Stimulated activated CD4-positive, alpha-beta T cell treated with anti-CD3 and anti-CD28 coated beads, Interleukin-4, amount 100 ng/mL, for 24 hours (primary cell): ENCODE measurements around the gene SLC45A1.
A peak's percentile ranks its signal among the peaks of the same experiment; 100 is the strongest.
"Not testable (repeated sequence)": the region's sequence is repeated elsewhere in the genome, so short reads cannot be mapped to it uniquely, and the experiment has no call there.

Source experiments
- DNase-seq: peaks from one replicate; pipeline ENCODE4 v3.0.0-alpha.2; 2020

The SLC45A1 gene

GRCh38 chr1:8371372-8371991 is 53.6 kb downstream of the SLC45A1 start:
- no peak for DNase-seq

GRCh38 chr1:8373125-8373524 is 55.2 kb downstream of the SLC45A1 start:
- no peak for DNase-seq

DNA sequence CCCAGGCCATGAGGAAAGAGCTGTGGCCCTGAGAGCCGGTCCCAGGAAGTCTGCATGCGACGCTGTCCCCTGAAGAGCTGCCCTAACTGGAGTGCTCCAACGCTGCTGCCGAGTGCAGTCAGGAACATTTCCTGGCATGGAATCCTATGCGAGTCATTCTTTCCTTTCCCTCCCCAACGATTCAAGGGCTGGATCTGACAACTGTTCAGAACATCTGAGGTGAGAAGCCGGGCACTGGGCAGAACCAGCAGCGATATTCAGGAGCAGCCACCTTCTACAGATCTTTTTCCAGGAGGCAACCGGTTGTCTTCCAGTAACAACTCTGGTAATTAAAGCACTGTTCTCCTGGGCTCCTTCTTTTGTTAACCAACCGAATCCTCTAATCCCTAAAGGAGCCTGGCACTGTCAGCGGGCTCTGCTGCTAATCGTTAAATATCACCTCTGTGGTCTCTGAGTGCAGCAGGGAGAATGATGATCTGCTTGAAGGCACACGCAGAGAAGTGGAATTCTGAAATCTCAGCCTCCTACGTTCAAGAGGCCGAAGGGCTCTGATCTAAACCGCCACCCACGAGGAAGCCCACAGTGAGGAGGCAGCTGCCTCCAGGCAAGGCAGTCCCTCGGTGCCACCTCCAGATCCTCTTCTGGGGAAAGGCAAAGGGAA is 55.8 kb downstream of the SLC45A1 start:
- no peak for DNase-seq

- DNase-seq = no peak
Measured at GRCh38 chr1:8374356-8374755, 56.4 kb downstream of the SLC45A1 start.

GRCh38 chr1:8374812-8375211 is 56.9 kb downstream of the SLC45A1 start:
- peak; percentile 45 for DNase-seq

DNA sequence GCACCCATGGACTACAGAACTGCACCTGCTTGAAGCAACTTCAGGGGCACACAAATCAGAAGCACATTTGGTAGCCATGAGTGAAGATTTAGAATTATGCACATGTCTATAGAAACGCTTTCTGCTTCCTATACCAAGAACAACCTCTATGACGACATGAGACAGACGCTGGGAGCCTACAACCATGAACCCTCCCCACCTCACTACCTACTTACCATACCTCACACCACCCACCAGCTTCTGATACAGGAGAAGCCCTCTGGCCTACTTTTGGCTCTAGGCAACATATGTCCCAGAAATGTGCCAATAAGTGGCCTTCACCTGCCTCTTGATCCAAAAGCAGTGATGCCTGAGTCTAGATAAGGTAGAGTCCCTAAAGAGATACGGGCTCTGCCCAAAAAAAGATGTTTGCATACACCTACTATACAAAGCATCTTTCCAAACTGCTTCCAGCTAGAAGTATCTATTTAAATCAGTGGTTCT is 58.5 kb downstream of the SLC45A1 start:
- no peak for DNase-seq

- no peak for DNase-seq
Measured at GRCh38 chr1:8377271-8377981, 59.5 kb downstream of the SLC45A1 start.

DNA sequence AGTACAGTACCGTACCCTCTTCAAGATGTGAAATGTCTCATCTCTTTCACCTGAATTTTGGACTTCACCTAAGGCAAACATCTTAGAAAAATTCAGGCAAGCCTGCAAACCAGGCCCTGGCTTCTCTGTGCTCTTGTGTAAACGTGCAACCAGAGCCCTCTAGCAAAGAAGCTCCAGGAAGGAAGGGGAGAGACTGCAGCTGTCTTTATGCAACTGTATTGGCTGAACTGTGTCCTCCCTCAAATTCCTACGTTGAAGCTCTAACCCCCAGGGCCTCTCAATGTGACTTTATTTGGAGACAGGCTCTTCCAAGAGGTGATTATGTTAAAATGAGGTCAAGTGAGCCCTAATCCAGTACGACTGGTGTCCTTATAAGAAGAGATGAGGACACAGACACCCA is 60.3 kb downstream of the SLC45A1 start:
- DNase-seq = no peak

DNA sequence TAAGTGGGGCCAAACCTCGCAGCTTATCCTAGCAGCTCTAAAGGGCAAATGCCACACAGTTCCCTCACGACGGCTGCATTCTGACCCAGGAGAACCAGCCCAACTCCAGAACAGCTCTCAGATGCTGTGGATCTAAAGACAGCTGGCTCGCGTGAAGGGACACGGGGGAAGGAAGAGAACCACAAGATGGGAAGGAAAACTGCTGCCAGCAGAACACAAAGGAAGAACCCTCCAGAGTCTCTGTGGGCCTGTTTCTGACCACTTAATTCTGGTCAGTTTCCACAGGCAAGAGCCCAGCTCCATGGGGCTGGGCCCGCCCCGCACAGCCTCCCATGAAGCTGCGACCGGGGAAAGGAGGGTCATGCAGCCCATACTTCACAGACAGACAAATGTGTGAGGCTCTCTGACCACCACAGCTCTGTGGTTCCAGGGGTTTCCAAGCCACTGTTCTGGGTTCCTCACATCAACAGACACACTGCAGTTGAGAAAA is 61.1 kb downstream of the SLC45A1 start:
- no peak for DNase-seq

- no peak for DNase-seq
Measured at GRCh38 chr1:8379513-8380186, 61.7 kb downstream of the SLC45A1 start.

GRCh38 chr1:8380310-8380709 is 62.4 kb downstream of the SLC45A1 start:
- DNase-seq = not testable (repeated sequence)

DNA sequence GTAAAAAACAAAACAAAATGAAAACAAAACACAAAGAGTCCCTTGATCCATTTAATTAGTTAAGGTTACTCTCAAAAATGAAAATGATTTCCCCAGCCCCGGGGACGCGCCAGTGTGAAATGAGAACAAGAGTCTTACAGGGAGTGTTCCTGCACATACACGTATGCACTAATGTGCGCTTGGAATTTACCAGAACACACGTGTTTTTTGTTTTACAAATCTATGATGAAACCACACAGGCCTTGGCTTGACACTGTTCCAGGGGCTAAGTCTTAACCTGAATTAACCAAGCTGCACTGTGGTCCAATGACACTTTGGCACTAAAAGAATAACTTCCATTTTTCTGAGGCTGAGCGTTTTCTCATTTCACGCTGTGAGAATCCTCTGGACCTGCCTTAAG is 63.7 kb downstream of the SLC45A1 start:
- DNase-seq = no peak

DNA sequence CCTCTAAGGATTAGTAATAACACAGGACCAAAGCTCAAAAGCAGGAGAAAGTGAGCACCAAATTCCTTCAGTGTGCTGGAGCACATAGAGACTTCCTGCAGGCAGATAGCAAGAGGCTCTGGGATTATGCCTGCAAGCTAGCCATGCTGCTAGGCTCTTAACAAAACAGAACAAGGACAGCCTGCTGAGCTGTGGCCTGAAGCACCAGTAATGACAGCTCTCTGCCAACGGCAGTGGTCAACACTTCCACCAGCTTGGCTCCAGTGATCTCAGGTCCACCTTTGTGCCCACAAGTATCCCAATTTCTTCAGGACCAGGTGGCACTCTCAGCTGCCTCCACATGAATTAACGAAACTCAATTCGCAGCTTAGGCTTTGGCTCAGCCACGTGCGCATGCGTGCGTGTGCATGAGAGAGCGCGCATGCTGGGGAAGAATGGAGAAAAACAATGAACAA is 64.2 kb downstream of the SLC45A1 start:
- no peak for DNase-seq

- DNase-seq = no peak
Measured at GRCh38 chr1:8382608-8383505, 64.9 kb downstream of the SLC45A1 start.

DNA sequence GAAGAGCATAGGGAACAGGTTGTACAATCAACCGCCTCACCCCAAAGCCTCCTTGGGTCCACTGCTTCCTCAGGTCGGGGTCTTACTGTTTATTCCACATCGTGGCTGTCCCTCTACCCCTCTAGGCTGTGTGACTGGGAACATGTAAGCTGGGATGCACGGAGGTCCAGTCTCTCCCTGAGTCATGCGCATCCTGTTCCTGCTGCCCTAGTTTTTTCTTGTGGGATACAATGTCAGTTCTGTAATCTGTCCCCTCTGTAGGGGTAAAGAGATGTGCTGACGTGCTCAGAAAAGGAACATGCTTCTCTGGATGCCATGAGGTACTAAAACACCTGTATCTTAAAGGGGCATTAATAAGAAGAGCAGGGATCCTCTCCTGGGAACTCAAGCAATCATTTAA is 66.2 kb downstream of the SLC45A1 start:
- DNase-seq = no peak

DNA sequence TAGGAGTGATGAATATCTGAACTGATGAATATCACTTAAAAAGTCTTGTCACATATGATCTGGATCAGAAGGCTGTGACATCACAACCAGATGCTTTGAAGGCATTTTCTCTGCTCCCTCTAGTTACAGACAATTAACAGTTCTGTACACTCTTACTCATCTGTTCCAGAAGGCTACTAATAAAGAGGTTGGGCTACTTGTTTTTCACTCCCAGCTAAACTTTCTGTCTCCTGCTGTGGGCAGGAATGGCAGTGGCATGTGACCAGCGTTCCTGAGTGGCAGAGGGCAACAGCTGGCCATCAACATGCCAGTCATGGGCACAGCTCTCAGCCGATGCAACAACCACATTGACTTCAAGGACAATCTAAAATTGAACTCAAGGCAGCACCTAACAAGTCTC is 66.7 kb downstream of the SLC45A1 start:
- DNase-seq = no peak

- no peak for DNase-seq
Measured at GRCh38 chr1:8386247-8386646, 68.3 kb downstream of the SLC45A1 start.

DNA sequence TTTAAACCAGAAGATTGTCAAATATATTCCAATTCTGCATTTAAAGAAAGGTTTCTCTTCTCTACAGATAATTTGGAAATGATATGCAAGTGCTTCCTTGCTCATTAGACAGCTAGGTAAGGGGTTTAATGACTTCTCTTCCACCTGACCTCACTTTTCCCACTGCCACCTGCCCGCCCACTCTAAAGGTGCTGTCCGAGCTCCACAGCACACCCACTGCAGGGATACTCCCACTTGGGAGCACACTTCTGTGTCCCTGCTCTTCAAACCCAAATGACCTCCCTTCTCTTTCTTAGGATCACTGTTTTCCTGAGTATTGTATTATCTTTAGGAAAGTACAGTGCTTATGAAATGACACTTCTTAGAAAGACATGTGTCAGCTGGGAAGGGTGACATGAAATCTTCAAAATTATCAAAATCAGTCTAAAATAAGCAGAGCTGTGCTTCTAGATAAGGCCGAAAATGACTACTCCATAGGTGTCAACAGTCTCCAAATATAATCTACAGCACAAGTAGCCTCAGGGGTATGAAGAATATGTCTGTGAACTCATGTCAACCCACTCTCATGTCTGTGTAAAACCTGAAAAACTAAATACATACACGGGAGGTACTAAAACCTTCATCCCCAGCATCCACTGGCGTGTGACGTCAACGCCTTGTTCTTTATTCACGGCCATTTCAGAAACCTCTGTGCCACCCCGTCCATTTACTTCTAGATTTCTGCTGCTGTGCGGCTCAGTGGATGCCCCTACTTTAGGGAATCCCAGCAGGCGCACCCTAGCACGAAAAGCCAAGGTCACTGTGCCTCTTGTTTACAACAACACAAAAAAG is 71.0 kb downstream of the SLC45A1 start:
- DNase-seq = no peak

DNA sequence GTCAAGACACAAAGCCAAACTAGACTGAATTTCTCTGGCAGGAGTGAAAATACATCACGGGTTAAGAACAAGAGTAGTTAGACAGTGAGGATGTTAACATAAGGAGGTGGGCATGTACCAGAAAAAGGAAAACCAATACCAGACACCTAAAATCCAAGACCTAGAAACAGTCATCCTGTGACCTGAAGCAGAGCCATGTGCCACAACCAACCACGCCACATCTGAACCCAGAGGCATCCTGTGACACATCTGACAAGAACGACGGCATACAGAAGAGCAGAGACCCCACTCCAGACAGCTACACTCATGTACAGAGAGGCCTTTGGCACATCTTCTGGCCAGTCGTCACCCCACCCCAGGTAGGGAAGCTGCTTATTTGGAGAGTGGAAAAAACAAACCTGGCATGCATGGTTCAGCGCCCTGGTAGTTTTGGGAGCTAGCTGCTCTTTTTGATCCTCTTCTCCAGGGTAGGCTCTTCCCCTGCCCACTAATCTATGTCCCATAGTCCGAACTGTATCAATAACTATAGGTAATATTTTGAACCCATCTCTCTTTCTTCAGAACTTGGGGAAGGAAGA is 72.1 kb downstream of the SLC45A1 start:
- DNase-seq = no peak

- DNase-seq = no peak
Measured at GRCh38 chr1:8390707-8391106, 72.8 kb downstream of the SLC45A1 start.

GRCh38 chr1:8392522-8392921 is 74.6 kb downstream of the SLC45A1 start:
- DNase-seq = no peak
